H1 (cell line): ENCODE measurements around the gene NEB. TPM values are rescaled to one million over a fixed set of nuclear protein-coding genes. Genes with fewer than 3 reads are reported as not detected.

ENCODE experiments used
- CHD7 ChIP-seq: fragments of 300-600 bp; sonication (generic); IDR thresholded peaks from 2 replicates; pipeline ENCODE4 v1.7.1; 2012; ENCODE audit warnings: low read length, moderate library complexity, mild to moderate bottlenecking, inconsistent platforms; ENCODE audit not compliant: insufficient replicate concordance
- KDM5A ChIP-seq: fragments of 200-600 bp; IDR thresholded peaks from 2 replicates; pipeline ENCODE4 v1.7.1; 2012; ENCODE audit warnings: mild to moderate bottlenecking, low read length, inconsistent platforms, mixed read lengths
- MAFK ChIP-seq: IDR thresholded peaks from 2 replicates; pipeline ENCODE4 v1.6.1; 2012; ENCODE audit warnings: low read depth, mild to moderate bottlenecking, improper control_type of control experiment, low read length
- NRF1 ChIP-seq: IDR thresholded peaks from 2 replicates; pipeline ENCODE4 v1.6.1; 2011; ENCODE audit warnings: mild to moderate bottlenecking, low read depth, low read length, improper control_type of control experiment
- RXRA ChIP-seq: IDR thresholded peaks from 2 replicates; pipeline ENCODE4 v1.6.1; 2011; ENCODE audit warnings: low read depth, mild to moderate bottlenecking, low read length, moderate library complexity; ENCODE audit not compliant: insufficient read depth
- SP2 ChIP-seq: IDR thresholded peaks from 2 replicates; pipeline ENCODE4 v1.6.1; 2012; ENCODE audit warnings: mild to moderate bottlenecking, low read length, inconsistent platforms
- TEAD4 ChIP-seq: IDR thresholded peaks from 2 replicates; pipeline ENCODE4 v1.6.1; 2012; ENCODE audit warnings: low read depth, low read length, inconsistent platforms, mixed read lengths
- polyA plus RNA-seq, 7 experiments: library from polyadenylated mRNA; depleted of rRNA in 3 of 7; stranded (reverse) in 5 of 7; unstranded in 2 of 7; fragments of >200 nt in 5 of 7; fragments of 200-250 nt in 2 of 7; gene quantifications; 1 replicate in 5 of 7; 2 replicates in 1 of 7; 4 replicates in 1 of 7; pipeline versions ENCODE4 v1.2.1 to v1.2.3, GENCODE V29; 2011 to 2013; ENCODE audit warnings: missing spikeins in 2 of 7, mixed read lengths in 2 of 7
- total RNA-seq: library from RNA; stranded (reverse); fragmentation: NEBNext Ultra II Directional; extraction: Animal tissue kit (Norgen Biotek cat#: 25700); gene quantifications from 2 replicates; pipeline ENCODE4 v1.2.1, GENCODE V29; 2021

Gene NEB
- total and polyA plus RNA-seq, 2 of the 8 experiments (the other 6 are each of a cell fraction or from before 2014, with no cell fraction given), result 1.4 to 2.5 TPM

- TF ChIP-seq CHD7 (no peak), NRF1 (no peak), RXRA (no peak), SP2 (no peak), KDM5A (no peak), MAFK (no peak), TEAD4 (no peak)
- TF ChIP-seq, all 59 proteins: peak for 0
These were observed 42.1 kb upstream of the NEB start (continued) for GRCh38 chr2:151776367-151776766.
